Pancreas (tissue), 10 donors: ENCODE data around the gene KIAA0040. TPM values are rescaled to one million over a fixed set of nuclear protein-coding genes. Genes with fewer than 3 reads are reported as not detected.

ENCODE experiments used
- ATAC-seq, 4 donors: fragments of 200-7000 bp; cut with Tn5 transposase; one replicate each; pipeline versions ENCODE4 v1.8.0 to v1.9.1; 2020; ENCODE audit warnings: mild to moderate bottlenecking in 4 of 4, moderate library complexity in 4 of 4
- DNase-seq, 6 donors: peaks; one replicate each; pipeline ENCODE4 v3.0.0-alpha.2; 2020
- FAIRE-seq: peaks from 2 replicates; lab custom pipeline; 2012; peaks lifted over from hg19 to GRCh38; lab: Jason Lieb, UNC
- H3K27ac ChIP-seq, 4 donors: fragments of 200-600 bp; sonication (generic); 1 replicate in 3 of 4; 2 replicates in 1 of 4; pipeline versions ENCODE4 v1.5.0 to v1.8.0; 2020
- H3K27me3 ChIP-seq, 4 donors: fragments of 200-600 bp; one replicate each; pipeline ENCODE4 v1.8.0; 2021
- H3K36me3 ChIP-seq, 3 donors: fragments of 200-600 bp; sonication (generic) in 1 of 3; one replicate each; pipeline versions ENCODE4 v1.5.0 to v1.8.0; 2020 to 2021
- H3K4me1 ChIP-seq, 3 donors: fragments of 200-600 bp; one replicate each; pipeline ENCODE4 v1.8.0; 2021
- H3K4me3 ChIP-seq, 4 donors: fragments of 200-600 bp; sonication (generic) in 2 of 4; one replicate each; pipeline versions ENCODE4 v1.5.0 to v1.8.0; 2020 to 2021
- H3K9me3 ChIP-seq, 4 donors: fragments of 200-600 bp; one replicate each; pipeline ENCODE4 v1.8.0; 2021
- CTCF ChIP-seq, 4 donors: fragments of 200-600 bp; sonication (generic) in 3 of 4; IDR thresholded peaks; one replicate each; pipeline versions ENCODE4 v1.5.0 to v1.8.0; 2021; ENCODE audit warnings: antibody characterized with exemption in 4 of 4
- WGBS, 2 donors: extraction: QIAGEN DNeasy Blood & Tissue Kit; methylation state at CpG; one replicate each; pipeline ENCODE4 v1.1.7; 2013; 5-methylcytosine and 5-hydroxymethylcytosine counted together
- intact Hi-C, 3 donors: fragments of 100-400 bp; cut with DNase I; formaldehyde crosslinking; loops; one replicate each; pipeline versions ENCODE4 v1.11.1 to v1.14.2; 2022
- polyA plus RNA-seq, 2 donors: library from polyadenylated mRNA; stranded (reverse); fragments of 200-250 nt; gene quantifications; one replicate each; pipeline ENCODE4 v1.2.3, GENCODE V29; 2013
- total RNA-seq, 6 donors: library from RNA; stranded (reverse); fragmentation: NEBNext Ultra II Directional in 4 of 6; extraction: Animal tissue kit (Norgen Biotek cat#: 25700) in 4 of 6; gene quantifications; one replicate each; pipeline versions ENCODE4 v1.2.1 to v1.2.4, GENCODE V29; 2021 to 2023
- donor health status: healthy with polysubstance abuse.
- donor health status: DM: no; HTN: no; CAD: no; lungs with moderate emphysema.
- donor health status: DM: no; HTN: no; CAD: no.
- donor health status: control.
- donor health status: control.
- donor health status: Bipolar disorder and iron deficiency.
- donor health status: DM: yes; HTN: yes; CAD: no.
- donor health status: DM: no; HTN: no; CAD: no.
- donor health status: DM: no; HTN: no; CAD: no.
- donor health status: DM: yes; HTN: yes; CAD: no.

KIAA0040 gene
- total and polyA plus RNA-seq, 8 donors, result 8.4 to 34.2 (median 15.9) TPM

- H3K36me3 ChIP-seq, result no peaks in the 10 kb centered on the region
- intact Hi-C loops, result no loop called here
- H3K9me3 ChIP-seq, result no peaks in the 10 kb centered on the region
- 77 to 88% methylated on average over 9 of the region's 9 CpGs for WGBS, 2 donors
- no peaks in the 10 kb centered on the region for H3K27me3 ChIP-seq
- ATAC-seq (no peak), DNase-seq (no peak), FAIRE-seq (no peak)
- H3K27ac ChIP-seq, result no peak overlapping the region
- no peaks in the 10 kb centered on the region for H3K4me1 ChIP-seq
- TF ChIP-seq CTCF (IDR thresholded peaks at IDR 0.05), result no peak
- H3K4me3 ChIP-seq, result no peak overlapping the region
These were observed 64.1 kb downstream of the KIAA0040 start for GRCh38 chr1:175128523-175128922.

- intact Hi-C loops, result no loop called here
- H3K9me3 ChIP-seq, result no peaks in the 10 kb centered on the region
- no peak overlapping the region for H3K27ac ChIP-seq
- no peak overlapping the region for H3K4me3 ChIP-seq
- H3K36me3 ChIP-seq, result no peaks in the 10 kb centered on the region
- TF ChIP-seq CTCF (IDR thresholded peaks at IDR 0.05), result no peak
- H3K4me1 ChIP-seq, result no peaks in the 10 kb centered on the region
- ATAC-seq (no peak), DNase-seq (no peak), FAIRE-seq (no peak)
- 70 to 84% methylated on average over 6 of the region's 6 CpGs for WGBS, 2 donors
- no peaks in the 10 kb centered on the region for H3K27me3 ChIP-seq
These were observed 65.0 kb downstream of the KIAA0040 start for GRCh38 chr1:175127565-175127964.

- Histone ChIP-seq H3K4me3 (no peak overlapping the region), H3K27me3 (no peaks in the 10 kb centered on the region), H3K36me3 (no peaks in the 10 kb centered on the region), H3K27ac (no peak overlapping the region), H3K9me3 (no peaks in the 10 kb centered on the region), H3K4me1 (no peaks in the 10 kb centered on the region)
- DNase-seq, result no peak
- ATAC-seq, result no peak
- WGBS, 2 donors, result 67 to 73% methylated on average over 4 of the region's 4 CpGs
- no peak for FAIRE-seq
- intact Hi-C loops, result no loop called here
- TF ChIP-seq CTCF (IDR thresholded peaks at IDR 0.05), result no peak
These were observed 66.2 kb downstream of the KIAA0040 start for GRCh38 chr1:175126347-175126746.

GRCh38 chr1:175124861-175125260 lies 67.7 kb downstream of the KIAA0040 start:
- H3K27me3 ChIP-seq, result no peaks in the 10 kb centered on the region
- no peaks in the 10 kb centered on the region for H3K36me3 ChIP-seq
- TF ChIP-seq CTCF (IDR thresholded peaks at IDR 0.05), result no peak
- ATAC-seq (peak in 1 of 4 donors; percentile 19), DNase-seq (no peak), FAIRE-seq (no peak)
- intact Hi-C loops, result loop anchor here in 1 of 3 donors (5.0 kb wide), 1 partner anchor 93 kb away; no protein-coding TSS in a partner anchor
- no peak overlapping the region for H3K4me3 ChIP-seq
- no peaks in the 10 kb centered on the region for H3K4me1 ChIP-seq
- 51 to 60% methylated on average over 1 of the region's 1 CpG for WGBS, 2 donors
- no peak overlapping the region for H3K27ac ChIP-seq
- H3K9me3 ChIP-seq, result no peaks in the 10 kb centered on the region

- intact Hi-C loops, result loop anchor here in 1 of 3 donors (5.0 kb wide), 1 partner anchor 88 kb away; no protein-coding TSS in a partner anchor
- WGBS, 2 donors, result 72 to 94% methylated on average over 1 of the region's 1 CpG
- no peak for TF ChIP-seq CTCF (IDR thresholded peaks at IDR 0.05)
- Histone ChIP-seq H3K4me3 (no peak overlapping the region), H3K9me3 (no peaks in the 10 kb centered on the region), H3K27me3 (no peaks in the 10 kb centered on the region), H3K27ac (no peak overlapping the region), H3K4me1 (no peaks in the 10 kb centered on the region), H3K36me3 (no peaks in the 10 kb centered on the region)
- ATAC-seq (no peak), DNase-seq (no peak), FAIRE-seq (no peak)
These were observed 72.1 kb downstream of the KIAA0040 start for GRCh38 chr1:175120511-175120910.
